ENCODE data around the gene ODC1. TPM values are rescaled to one million over a fixed set of nuclear protein-coding genes. Genes with fewer than 3 reads are reported as not detected.

The ODC1 gene
- total and polyA plus RNA-seq, 2 experiments from 2014 or later = 23.3 to 70.3 TPM

- Histone ChIP-seq H3K36me3 (ENCODE audit: insufficient read depth) (no peaks in the 10 kb centered on the region), H2AFZ (no peak overlapping the region), H3K4me1 (ENCODE audit: insufficient read depth) (no peaks in the 10 kb centered on the region), H3K27me3 (ENCODE audit: insufficient read depth) (no peaks in the 10 kb centered on the region), H3K79me2 (replicated peaks; ENCODE audit: insufficient read depth) (no peaks in the 10 kb centered on the region), H3K4me2 (no peak overlapping the region), H3K4me3 (no peak overlapping the region), H3F3A (replicated peaks; ENCODE audit: low read depth) (no peaks in the 10 kb centered on the region), H4K20me1 (replicated peaks; ENCODE audit: insufficient read depth) (no peaks in the 10 kb centered on the region), H3K27ac (ENCODE audit: low read depth) (no peak overlapping the region), H3K9me2 (ENCODE audit: insufficient read depth) (no peaks in the 10 kb centered on the region)
- TF ChIP-seq ZNF114 (CRISPR knock-in tag; IDR thresholded peaks at IDR 0.05) = no peak
- Mint-ChIP-seq H3K27me3 (ENCODE audit: insufficient read depth, low read depth, poor library complexity) (peaks cover 7% of the 10 kb centered on the region), H3K36me3 (ENCODE audit: low read depth) (0 out of 3 replicates have a peak, but pooled peaks cover 4% of the 10 kb centered on the region), H3K4me1 (peaks cover 5% of the 10 kb centered on the region; the same call in 2 of the 3 replicates), H3K27ac (no peak overlapping the region), H3K9me3 (peaks cover 8% of the 10 kb centered on the region; the same call in 2 of the 3 replicates), H3K4me3 (no peak overlapping the region)
- DNase-seq (ENCODE audit: low spot score) (no peak), ATAC-seq (no peak)
Observed at GRCh38 chr2:10493634-10494281, 45.6 kb upstream of the ODC1 start.

- Histone ChIP-seq H3K79me2 (replicated peaks; ENCODE audit: insufficient read depth) (no peaks in the 10 kb centered on the region), H3K36me3 (ENCODE audit: insufficient read depth) (no peaks in the 10 kb centered on the region), H4K20me1 (replicated peaks; ENCODE audit: insufficient read depth) (no peaks in the 10 kb centered on the region), H3K27ac (ENCODE audit: low read depth) (no peak overlapping the region), H2AFZ (no peak overlapping the region), H3K9me2 (ENCODE audit: insufficient read depth) (no peaks in the 10 kb centered on the region), H3F3A (replicated peaks; ENCODE audit: low read depth) (no peaks in the 10 kb centered on the region), H3K4me3 (no peak overlapping the region), H3K4me2 (no peak overlapping the region), H3K4me1 (ENCODE audit: insufficient read depth) (no peaks in the 10 kb centered on the region), H3K27me3 (ENCODE audit: insufficient read depth) (no peaks in the 10 kb centered on the region)
- Mint-ChIP-seq H3K27me3 (ENCODE audit: insufficient read depth, low read depth, poor library complexity) (peaks cover 8% of the 10 kb centered on the region), H3K4me3 (no peak overlapping the region), H3K9me3 (peaks cover 8% of the 10 kb centered on the region; the same call in 2 of the 3 replicates), H3K36me3 (ENCODE audit: low read depth) (0 out of 3 replicates have a peak, but pooled peaks cover 4% of the 10 kb centered on the region), H3K4me1 (peaks cover 5% of the 10 kb centered on the region; the same call in 2 of the 3 replicates), H3K27ac (no peak overlapping the region)
- no peak for DNase-seq (ENCODE audit: low spot score)
- TF ChIP-seq EZH2 (IDR thresholded peaks at IDR 0.05; ENCODE audit: low read depth, unreplicated experiment) (no peak), ZNF114 (CRISPR knock-in tag; IDR thresholded peaks at IDR 0.05) (no peak), ZNF462 (CRISPR knock-in tag; IDR thresholded peaks at IDR 0.05) (no peak)
- no peak for ATAC-seq
Observed at GRCh38 chr2:10493075-10493633, 45.0 kb upstream of the ODC1 start.
